Measurements from ENCODE around the gene DISC1.

The DISC1 gene

DNA sequence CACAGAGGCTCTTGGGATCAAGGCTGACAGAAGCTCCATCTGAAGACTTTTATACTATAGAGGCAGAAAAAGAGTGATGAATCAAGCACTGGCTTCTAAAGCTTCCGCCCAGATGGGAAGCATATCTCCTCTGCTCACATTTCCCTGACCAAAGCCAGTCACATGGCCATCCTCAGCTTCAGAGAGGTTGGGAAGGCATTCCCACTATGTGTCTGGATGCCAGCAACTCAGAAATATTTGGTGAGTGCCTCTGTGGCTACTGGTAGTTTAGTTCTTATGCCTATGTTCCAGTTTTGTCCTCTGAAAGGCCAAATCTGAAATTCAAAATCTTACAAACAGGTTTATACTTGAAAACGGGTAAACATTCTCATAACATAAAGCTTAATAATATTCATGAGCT, 9.9 kb upstream of the DISC1 start:
- TF ChIP-seq OSR1 (CRISPR knock-in tag; IDR thresholded peaks at IDR 0.05) (no peak), ARNTL (CRISPR knock-in tag; IDR thresholded peaks at IDR 0.05; ENCODE audit: borderline replicate concordance, low read depth) (no peak), CSDC2 (CRISPR knock-in tag; IDR thresholded peaks at IDR 0.05) (no peak), RARB (CRISPR knock-in tag; IDR thresholded peaks at IDR 0.05) (no peak), ZFP3 (CRISPR knock-in tag; IDR thresholded peaks at IDR 0.05) (no peak), ESRRG (CRISPR knock-in tag; IDR thresholded peaks at IDR 0.05) (no peak), ZC3H10 (CRISPR knock-in tag; IDR thresholded peaks at IDR 0.05) (no peak), SNAI2 (CRISPR knock-in tag; IDR thresholded peaks at IDR 0.05) (no peak), ISL1 (CRISPR knock-in tag; IDR thresholded peaks at IDR 0.05) (no peak), TOX (CRISPR knock-in tag; IDR thresholded peaks at IDR 0.05; ENCODE audit: borderline replicate concordance) (no peak)
- TF ChIP-seq, protein P1, sequence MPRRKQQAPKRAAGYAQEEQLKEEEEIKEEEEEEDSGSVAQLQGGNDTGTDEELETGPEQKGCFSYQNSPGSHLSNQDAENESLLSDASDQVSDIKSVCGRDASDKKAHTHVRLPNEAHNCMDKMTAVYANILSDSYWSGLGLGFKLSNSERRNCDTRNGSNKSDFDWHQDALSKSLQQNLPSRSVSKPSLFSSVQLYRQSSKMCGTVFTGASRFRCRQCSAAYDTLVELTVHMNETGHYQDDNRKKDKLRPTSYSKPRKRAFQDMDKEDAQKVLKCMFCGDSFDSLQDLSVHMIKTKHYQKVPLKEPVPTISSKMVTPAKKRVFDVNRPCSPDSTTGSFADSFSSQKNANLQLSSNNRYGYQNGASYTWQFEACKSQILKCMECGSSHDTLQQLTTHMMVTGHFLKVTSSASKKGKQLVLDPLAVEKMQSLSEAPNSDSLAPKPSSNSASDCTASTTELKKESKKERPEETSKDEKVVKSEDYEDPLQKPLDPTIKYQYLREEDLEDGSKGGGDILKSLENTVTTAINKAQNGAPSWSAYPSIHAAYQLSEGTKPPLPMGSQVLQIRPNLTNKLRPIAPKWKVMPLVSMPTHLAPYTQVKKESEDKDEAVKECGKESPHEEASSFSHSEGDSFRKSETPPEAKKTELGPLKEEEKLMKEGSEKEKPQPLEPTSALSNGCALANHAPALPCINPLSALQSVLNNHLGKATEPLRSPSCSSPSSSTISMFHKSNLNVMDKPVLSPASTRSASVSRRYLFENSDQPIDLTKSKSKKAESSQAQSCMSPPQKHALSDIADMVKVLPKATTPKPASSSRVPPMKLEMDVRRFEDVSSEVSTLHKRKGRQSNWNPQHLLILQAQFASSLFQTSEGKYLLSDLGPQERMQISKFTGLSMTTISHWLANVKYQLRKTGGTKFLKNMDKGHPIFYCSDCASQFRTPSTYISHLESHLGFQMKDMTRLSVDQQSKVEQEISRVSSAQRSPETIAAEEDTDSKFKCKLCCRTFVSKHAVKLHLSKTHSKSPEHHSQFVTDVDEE (CRISPR knock-in tag; IDR thresholded peaks at IDR 0.05): no peak
- TF ChIP-seq, protein P2, sequence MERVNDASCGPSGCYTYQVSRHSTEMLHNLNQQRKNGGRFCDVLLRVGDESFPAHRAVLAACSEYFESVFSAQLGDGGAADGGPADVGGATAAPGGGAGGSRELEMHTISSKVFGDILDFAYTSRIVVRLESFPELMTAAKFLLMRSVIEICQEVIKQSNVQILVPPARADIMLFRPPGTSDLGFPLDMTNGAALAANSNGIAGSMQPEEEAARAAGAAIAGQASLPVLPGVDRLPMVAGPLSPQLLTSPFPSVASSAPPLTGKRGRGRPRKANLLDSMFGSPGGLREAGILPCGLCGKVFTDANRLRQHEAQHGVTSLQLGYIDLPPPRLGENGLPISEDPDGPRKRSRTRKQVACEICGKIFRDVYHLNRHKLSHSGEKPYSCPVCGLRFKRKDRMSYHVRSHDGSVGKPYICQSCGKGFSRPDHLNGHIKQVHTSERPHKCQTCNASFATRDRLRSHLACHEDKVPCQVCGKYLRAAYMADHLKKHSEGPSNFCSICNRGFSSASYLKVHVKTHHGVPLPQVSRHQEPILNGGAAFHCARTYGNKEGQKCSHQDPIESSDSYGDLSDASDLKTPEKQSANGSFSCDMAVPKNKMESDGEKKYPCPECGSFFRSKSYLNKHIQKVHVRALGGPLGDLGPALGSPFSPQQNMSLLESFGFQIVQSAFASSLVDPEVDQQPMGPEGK (CRISPR knock-in tag; IDR thresholded peaks at IDR 0.05; ENCODE audit: borderline replicate concordance): no peak
- ATAC-seq: no peak

DNA sequence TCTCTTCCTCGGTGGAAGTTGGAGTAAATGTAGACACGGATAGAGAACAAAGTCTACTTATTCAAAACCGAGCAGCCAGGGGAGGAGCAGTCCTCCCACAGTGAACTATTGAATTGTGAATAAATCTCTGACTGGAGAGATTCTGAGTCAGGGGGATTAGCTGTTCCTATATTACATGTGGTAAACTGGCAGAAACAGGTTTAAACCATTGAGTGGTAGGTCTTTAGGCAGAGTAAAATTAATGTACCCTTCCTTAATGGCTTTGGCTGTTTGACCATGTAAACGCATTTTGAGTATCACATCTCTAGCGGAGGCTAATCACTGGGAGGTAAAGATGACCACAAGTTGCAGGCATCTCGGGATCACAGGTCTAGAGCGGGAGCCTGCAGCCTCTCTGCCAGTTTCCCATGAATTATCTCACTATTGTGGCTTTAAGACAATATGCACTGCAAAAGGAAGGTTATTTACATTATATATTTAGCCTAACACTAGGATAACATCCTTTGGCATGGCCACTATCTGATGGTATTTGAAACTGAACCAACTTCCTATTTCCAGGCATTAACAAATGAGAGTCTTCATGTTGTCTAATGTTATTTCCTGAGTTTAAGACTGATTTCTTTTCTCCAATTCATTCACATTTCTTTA, 7.9 kb upstream of the DISC1 start:
- TF ChIP-seq, protein P2 (CRISPR knock-in tag; IDR thresholded peaks at IDR 0.05; ENCODE audit: borderline replicate concordance): no peak
- TF ChIP-seq ZFP30 (CRISPR knock-in tag; IDR thresholded peaks at IDR 0.05): no peak
- TF ChIP-seq TCF4 (CRISPR knock-in tag; IDR thresholded peaks at IDR 0.05; ENCODE audit: borderline replicate concordance): no peak
- no peak for TF ChIP-seq PPARA (CRISPR knock-in tag; IDR thresholded peaks at IDR 0.05; ENCODE audit: borderline replicate concordance)
- no peak for TF ChIP-seq ZNF8 (CRISPR knock-in tag; IDR thresholded peaks at IDR 0.05)
- TF ChIP-seq ZC3H10 (CRISPR knock-in tag; IDR thresholded peaks at IDR 0.05): no peak
- no peak for TF ChIP-seq ISL1 (CRISPR knock-in tag; IDR thresholded peaks at IDR 0.05)
- no peak for TF ChIP-seq ZFP3 (CRISPR knock-in tag; IDR thresholded peaks at IDR 0.05)
- TF ChIP-seq TOX (CRISPR knock-in tag; IDR thresholded peaks at IDR 0.05; ENCODE audit: borderline replicate concordance): no peak
- TF ChIP-seq, protein P3, sequence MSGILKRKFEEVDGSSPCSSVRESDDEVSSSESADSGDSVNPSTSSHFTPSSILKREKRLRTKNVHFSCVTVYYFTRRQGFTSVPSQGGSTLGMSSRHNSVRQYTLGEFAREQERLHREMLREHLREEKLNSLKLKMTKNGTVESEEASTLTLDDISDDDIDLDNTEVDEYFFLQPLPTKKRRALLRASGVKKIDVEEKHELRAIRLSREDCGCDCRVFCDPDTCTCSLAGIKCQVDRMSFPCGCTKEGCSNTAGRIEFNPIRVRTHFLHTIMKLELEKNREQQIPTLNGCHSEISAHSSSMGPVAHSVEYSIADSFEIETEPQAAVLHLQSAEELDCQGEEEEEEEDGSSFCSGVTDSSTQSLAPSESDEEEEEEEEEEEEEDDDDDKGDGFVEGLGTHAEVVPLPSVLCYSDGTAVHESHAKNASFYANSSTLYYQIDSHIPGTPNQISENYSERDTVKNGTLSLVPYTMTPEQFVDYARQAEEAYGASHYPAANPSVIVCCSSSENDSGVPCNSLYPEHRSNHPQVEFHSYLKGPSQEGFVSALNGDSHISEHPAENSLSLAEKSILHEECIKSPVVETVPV (CRISPR knock-in tag; IDR thresholded peaks at IDR 0.05): no peak
- ATAC-seq: no peak

DNA sequence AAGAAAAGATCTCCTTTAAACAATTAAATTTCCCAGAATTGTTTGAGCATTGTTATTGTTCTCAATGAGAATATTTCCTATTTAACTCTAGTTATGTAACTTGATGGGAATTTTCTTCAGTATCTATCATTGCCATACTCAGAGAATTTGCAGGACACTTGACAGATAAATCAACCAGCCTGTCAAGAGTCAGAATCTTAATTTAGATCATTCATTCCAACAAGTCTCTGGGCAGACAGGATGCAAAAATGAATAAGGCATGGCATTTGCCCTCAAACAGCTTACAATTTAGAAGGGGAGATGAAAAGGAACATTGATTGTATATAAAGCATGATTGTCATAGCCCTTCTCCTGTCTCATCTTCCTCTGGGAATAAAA, 7.3 kb upstream of the DISC1 start:
- TF ChIP-seq OSR1 (CRISPR knock-in tag; IDR thresholded peaks at IDR 0.05) (no peak), CSDC2 (CRISPR knock-in tag; IDR thresholded peaks at IDR 0.05) (no peak), RARB (CRISPR knock-in tag; IDR thresholded peaks at IDR 0.05) (no peak), TCF4 (CRISPR knock-in tag; IDR thresholded peaks at IDR 0.05; ENCODE audit: borderline replicate concordance) (no peak), ESRRG (CRISPR knock-in tag; IDR thresholded peaks at IDR 0.05) (no peak), ISL1 (CRISPR knock-in tag; IDR thresholded peaks at IDR 0.05) (no peak), TOX (CRISPR knock-in tag; IDR thresholded peaks at IDR 0.05; ENCODE audit: borderline replicate concordance) (no peak), PPARA (CRISPR knock-in tag; IDR thresholded peaks at IDR 0.05; ENCODE audit: borderline replicate concordance) (no peak), ZNF565 (CRISPR knock-in tag; conservative IDR thresholded peaks at IDR 0.05; ENCODE audit: low read depth) (no peak), SNAI2 (CRISPR knock-in tag; IDR thresholded peaks at IDR 0.05) (no peak)
- TF ChIP-seq, protein P2 (CRISPR knock-in tag; IDR thresholded peaks at IDR 0.05; ENCODE audit: borderline replicate concordance): no peak
- TF ChIP-seq, protein P3 (CRISPR knock-in tag; IDR thresholded peaks at IDR 0.05): no peak
- no peak for ATAC-seq
